Fibroblast of mammary gland (primary cell): ENCODE measurements around the gene CFAP69.

Experiments used
- DNase-seq: peaks from one replicate; pipeline ENCODE4 v3.0.0-alpha.2; 2010; ENCODE audit warnings: low read depth
- H3K4me3 ChIP-seq: 2 replicates; pipeline ENCODE4 v1.5.1; 2011; ENCODE audit warnings: low read depth, mild to moderate bottlenecking, low read length, moderate library complexity; ENCODE audit not compliant: control insufficient read depth
- CTCF ChIP-seq: conservative IDR thresholded peaks from 2 replicates; pipeline ENCODE4 v1.5.1; 2011; ENCODE audit warnings: low read depth, low read length, inconsistent platforms; ENCODE audit not compliant: control insufficient read depth, insufficient read depth

Gene CFAP69

GRCh38 chr7:90274161-90274560 lies 29.2 kb downstream of the CFAP69 start:
- TF ChIP-seq CTCF = no peak

GRCh38 chr7:90276033-90276728 lies 31.2 kb downstream of the CFAP69 start:
- no peak for TF ChIP-seq CTCF

More at GRCh38 chr7:90274161-90274560, 29.2 kb downstream of the CFAP69 start:
- H3K4me3 ChIP-seq = no peak overlapping the region
- DNase-seq = no peak

GRCh38 chr7:90288154-90288553 lies 43.2 kb downstream of the CFAP69 start:
- DNase-seq = no peak
- no peak for TF ChIP-seq CTCF
- H3K4me3 ChIP-seq = no peak overlapping the region

More at GRCh38 chr7:90276033-90276728, 31.2 kb downstream of the CFAP69 start:
- no peak for DNase-seq
- H3K4me3 ChIP-seq = no peak overlapping the region

GRCh38 chr7:90290244-90291113 lies 45.5 kb downstream of the CFAP69 start:
- H3K4me3 ChIP-seq = no peak overlapping the region
- DNase-seq = no peak
- TF ChIP-seq CTCF = no peak

GRCh38 chr7:90298145-90299038 lies 53.4 kb downstream of the CFAP69 start:
- no peak overlapping the region for H3K4me3 ChIP-seq
- peak; percentile 85 for DNase-seq
- TF ChIP-seq CTCF = peak; percentile 95

- no peak for TF ChIP-seq CTCF
- H3K4me3 ChIP-seq = no peak overlapping the region
- DNase-seq = no peak
Measured at GRCh38 chr7:90303241-90303640, 58.3 kb downstream of the CFAP69 start.
